ENCODE data around the gene OPHN1. TPM values are rescaled to one million over a fixed set of nuclear protein-coding genes. Genes with fewer than 3 reads are reported as not detected.

The OPHN1 gene
- total and polyA plus RNA-seq, 4 experiments from 2014 or later: 0.03 to 0.44 (median 0.23) TPM; not detected in 1

DNA sequence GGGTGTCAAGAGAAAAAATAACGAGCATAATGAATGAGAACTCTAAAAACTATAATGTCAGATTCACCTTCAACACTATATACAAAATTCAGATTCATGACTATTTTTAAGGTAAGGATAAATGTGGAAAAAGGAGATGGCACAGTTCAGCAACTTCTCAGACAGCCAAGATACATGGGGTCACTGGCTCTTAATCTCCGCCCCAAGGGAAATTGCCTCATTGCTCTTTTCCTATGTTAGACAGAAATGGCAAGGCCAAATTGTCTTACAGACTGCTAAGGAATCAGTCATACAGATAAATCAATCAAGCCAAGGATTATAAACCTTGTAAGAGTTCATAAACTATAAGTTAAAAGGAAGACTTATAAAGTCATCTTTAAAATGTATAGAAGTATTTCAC, 183.4 kb downstream of the OPHN1 start:
- POLR2A ChIA-PET (ENCODE audit: partially characterized antibody): no interaction called here
- Mint-ChIP-seq H3K27ac (no peak overlapping the region), H3K4me3 (no peak overlapping the region), H3K4me1 (no peaks in the 10 kb centered on the region), H3K36me3 (no peaks in the 10 kb centered on the region), H3K27me3 (no peaks in the 10 kb centered on the region), H3K9me3 (peaks cover 0 to under 1% (median 0%) of the 10 kb centered on the region in 8 donors)
- Histone ChIP-seq H3K36me3 (ENCODE audit: insufficient read depth, low read length) (no peaks in the 10 kb centered on the region), H3K9me3 (ENCODE audit: control insufficient read depth in 1 of 2, low read length in 2 of 2) (no peaks in the 10 kb centered on the region), H3K4me1 (ENCODE audit: insufficient read depth, low read length) (no peaks in the 10 kb centered on the region), H3K4me3 (ENCODE audit: low read length in 2 of 2) (no peak overlapping the region), H3K27me3 (ENCODE audit: insufficient read depth, low read length) (no peaks in the 10 kb centered on the region), H3K27ac (ENCODE audit: low read depth, low read length) (no peak overlapping the region)
- CTCF ChIA-PET (ENCODE audit: partially characterized antibody): no interaction called here
- intact Hi-C loops (cut with micrococcal nuclease): no loop called here
- DNase-seq: no peak

GRCh38 chrX:68249401-68249831, 183.9 kb downstream of the OPHN1 start:
- H3K27me3 Mint-ChIP-seq: no peaks in the 10 kb centered on the region
- POLR2A ChIA-PET (ENCODE audit: partially characterized antibody): no interaction called here
- H3K4me3 Mint-ChIP-seq: no peak overlapping the region
- intact Hi-C loops (cut with micrococcal nuclease): no loop called here
- H3K9me3 Mint-ChIP-seq: no peaks in the 10 kb centered on the region
- no peaks in the 10 kb centered on the region for H3K4me1 Mint-ChIP-seq
- H3K9me3 ChIP-seq (ENCODE audit: control insufficient read depth in 1 of 2, low read length in 2 of 2): no peaks in the 10 kb centered on the region
- no peaks in the 10 kb centered on the region for H3K27me3 ChIP-seq (ENCODE audit: insufficient read depth, low read length)
- no peaks in the 10 kb centered on the region for H3K36me3 ChIP-seq (ENCODE audit: insufficient read depth, low read length)
- no peaks in the 10 kb centered on the region for H3K4me1 ChIP-seq (ENCODE audit: insufficient read depth, low read length)
- no peaks in the 10 kb centered on the region for H3K36me3 Mint-ChIP-seq
- CTCF ChIA-PET (ENCODE audit: partially characterized antibody): no interaction called here
- no peak for DNase-seq
- H3K4me3 ChIP-seq (ENCODE audit: low read length in 2 of 2): no peak overlapping the region
- H3K27ac ChIP-seq (ENCODE audit: low read depth, low read length): no peak overlapping the region
- H3K27ac Mint-ChIP-seq: no peak overlapping the region

- Histone ChIP-seq H3K27me3 (ENCODE audit: insufficient read depth, low read length) (no peaks in the 10 kb centered on the region), H3K9me3 (ENCODE audit: control insufficient read depth in 1 of 2, low read length in 2 of 2) (no peaks in the 10 kb centered on the region), H3K4me1 (ENCODE audit: insufficient read depth, low read length) (no peaks in the 10 kb centered on the region), H3K36me3 (ENCODE audit: insufficient read depth, low read length) (no peaks in the 10 kb centered on the region), H3K27ac (ENCODE audit: low read depth, low read length) (no peak overlapping the region), H3K4me3 (ENCODE audit: low read length in 2 of 2) (no peak overlapping the region)
- intact Hi-C loops (cut with micrococcal nuclease): no loop called here
- ChIA-PET CTCF (ENCODE audit: partially characterized antibody) (no interaction called here), POLR2A (ENCODE audit: partially characterized antibody) (no interaction called here)
- H3K9me3 Mint-ChIP-seq: no peaks in the 10 kb centered on the region
- DNase-seq: no peak
- no peaks in the 10 kb centered on the region for H3K4me1 Mint-ChIP-seq
- H3K36me3 Mint-ChIP-seq: no peaks in the 10 kb centered on the region
- no peaks in the 10 kb centered on the region for H3K27me3 Mint-ChIP-seq
- no peak overlapping the region for H3K27ac Mint-ChIP-seq
- no peak overlapping the region for H3K4me3 Mint-ChIP-seq
Observed at GRCh38 chrX:68238568-68238967, 194.7 kb downstream of the OPHN1 start.

DNA sequence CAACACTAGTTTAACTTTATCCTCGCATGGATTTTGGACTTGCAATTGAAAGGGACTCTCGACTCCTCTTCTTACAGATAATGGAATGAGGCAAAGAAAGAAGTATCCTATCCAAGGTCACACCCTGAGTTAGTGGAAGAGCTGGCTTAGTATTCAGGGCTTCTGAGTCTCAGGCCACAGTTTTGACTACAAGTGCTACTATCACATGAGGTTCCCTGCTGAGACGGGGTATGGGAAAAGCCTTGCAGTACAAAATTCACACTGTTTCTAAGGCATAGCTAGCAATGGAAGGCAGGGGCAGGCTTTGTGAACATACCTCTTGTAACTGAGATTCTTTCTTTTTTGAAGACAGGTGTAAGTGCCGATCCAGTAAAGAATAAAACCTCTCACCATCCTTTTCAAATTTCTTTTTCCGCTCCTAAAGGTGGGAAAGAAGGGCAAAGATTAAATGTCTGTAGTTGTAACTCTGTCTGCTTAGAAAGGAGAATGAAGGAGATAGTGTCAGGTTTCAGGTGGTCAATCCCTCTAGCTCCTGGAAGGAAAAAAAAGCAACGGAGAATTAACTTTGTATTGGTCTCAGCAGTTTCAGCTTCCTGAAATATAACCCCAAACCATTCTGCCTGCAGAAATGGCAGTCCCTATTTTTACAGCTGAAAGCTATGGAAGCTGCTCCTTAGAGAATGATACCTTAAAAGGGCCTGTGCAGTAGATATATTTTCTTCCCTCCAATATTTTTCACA, 199.0 kb downstream of the OPHN1 start:
- H3K27ac ChIP-seq (ENCODE audit: low read depth, low read length): no peak overlapping the region
- ChIA-PET CTCF (ENCODE audit: partially characterized antibody) (no interaction called here), POLR2A (ENCODE audit: partially characterized antibody) (no interaction called here)
- Mint-ChIP-seq H3K4me3 (no peak overlapping the region), H3K27ac (no peak overlapping the region), H3K9me3 (peaks cover 0 to 3% (median 0%) of the 10 kb centered on the region in 8 donors), H3K36me3 (no peaks in the 10 kb centered on the region), H3K4me1 (no peaks in the 10 kb centered on the region), H3K27me3 (no peaks in the 10 kb centered on the region)
- no peaks in the 10 kb centered on the region for H3K9me3 ChIP-seq (ENCODE audit: control insufficient read depth in 1 of 2, low read length in 2 of 2)
- no peak overlapping the region for H3K4me3 ChIP-seq (ENCODE audit: low read length in 2 of 2)
- H3K27me3 ChIP-seq (ENCODE audit: insufficient read depth, low read length): no peaks in the 10 kb centered on the region
- H3K4me1 ChIP-seq (ENCODE audit: insufficient read depth, low read length): no peaks in the 10 kb centered on the region
- intact Hi-C loops (cut with micrococcal nuclease): no loop called here
- H3K36me3 ChIP-seq (ENCODE audit: insufficient read depth, low read length): no peaks in the 10 kb centered on the region
- no peak for DNase-seq

DNA sequence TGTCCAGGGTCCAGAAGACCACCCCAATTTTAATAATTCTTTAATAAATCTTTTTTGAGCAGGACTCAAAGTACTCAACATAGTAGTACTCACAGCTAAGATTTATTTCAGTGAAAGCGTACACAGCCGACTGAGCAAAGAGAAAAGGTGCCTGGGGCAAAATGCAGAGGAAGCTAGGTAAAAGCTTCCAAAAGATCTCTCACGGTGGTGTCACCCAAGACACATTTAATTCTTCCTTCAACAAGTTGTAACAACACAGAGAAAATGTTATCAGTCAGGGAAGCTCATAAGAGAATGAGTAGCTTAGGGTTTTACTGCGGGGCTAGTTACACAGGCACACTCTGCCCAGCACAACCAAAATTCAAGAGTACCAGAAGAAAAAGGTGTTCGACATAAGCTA, 201.1 kb downstream of the OPHN1 start:
- no peaks in the 10 kb centered on the region for H3K27me3 ChIP-seq (ENCODE audit: insufficient read depth, low read length)

GRCh38 chrX:68209008-68209407, 224.3 kb downstream of the OPHN1 start:
- no peaks in the 10 kb centered on the region for H3K27me3 Mint-ChIP-seq
- intact Hi-C loops (cut with micrococcal nuclease): no loop called here
- H3K4me1 Mint-ChIP-seq: no peaks in the 10 kb centered on the region
- H3K9me3 ChIP-seq (ENCODE audit: control insufficient read depth in 1 of 2, low read length in 2 of 2): no peaks in the 10 kb centered on the region
- H3K36me3 Mint-ChIP-seq: no peaks in the 10 kb centered on the region
- H3K27ac Mint-ChIP-seq: no peak overlapping the region
- no peak overlapping the region for H3K4me3 Mint-ChIP-seq
- no peaks in the 10 kb centered on the region for H3K9me3 Mint-ChIP-seq
- no peaks in the 10 kb centered on the region for H3K36me3 ChIP-seq (ENCODE audit: insufficient read depth, low read length)
- POLR2A ChIA-PET (ENCODE audit: partially characterized antibody): no interaction called here
- DNase-seq: no peak
- CTCF ChIA-PET (ENCODE audit: partially characterized antibody): no interaction called here
- H3K27ac ChIP-seq (ENCODE audit: low read depth, low read length): no peak overlapping the region
- no peak overlapping the region for H3K4me3 ChIP-seq (ENCODE audit: low read length in 2 of 2)
- no peaks in the 10 kb centered on the region for H3K27me3 ChIP-seq (ENCODE audit: insufficient read depth, low read length)
- H3K4me1 ChIP-seq (ENCODE audit: insufficient read depth, low read length): no peaks in the 10 kb centered on the region

More for the DNA sequence above, 201.1 kb downstream of the OPHN1 start:
- Mint-ChIP-seq H3K27me3 (no peaks in the 10 kb centered on the region), H3K4me3 (no peak overlapping the region), H3K36me3 (no peaks in the 10 kb centered on the region), H3K27ac (no peak overlapping the region), H3K9me3 (peaks cover 0 to 4% (median 0%) of the 10 kb centered on the region in 8 donors), H3K4me1 (no peaks in the 10 kb centered on the region)
- no peaks in the 10 kb centered on the region for H3K4me1 ChIP-seq (ENCODE audit: insufficient read depth, low read length)
- H3K9me3 ChIP-seq (ENCODE audit: control insufficient read depth in 1 of 2, low read length in 2 of 2): no peaks in the 10 kb centered on the region
- H3K36me3 ChIP-seq (ENCODE audit: insufficient read depth, low read length): no peaks in the 10 kb centered on the region
- DNase-seq: no peak
- intact Hi-C loops (cut with micrococcal nuclease): no loop called here
- H3K4me3 ChIP-seq (ENCODE audit: low read length in 2 of 2): no peak overlapping the region
- no peak overlapping the region for H3K27ac ChIP-seq (ENCODE audit: low read depth, low read length)
- ChIA-PET CTCF (ENCODE audit: partially characterized antibody) (no interaction called here), POLR2A (ENCODE audit: partially characterized antibody) (no interaction called here)

- CTCF ChIA-PET (ENCODE audit: partially characterized antibody): no interaction called here
- Mint-ChIP-seq H3K9me3 (no peaks in the 10 kb centered on the region), H3K4me3 (no peak overlapping the region), H3K27me3 (no peaks in the 10 kb centered on the region), H3K4me1 (no peaks in the 10 kb centered on the region), H3K36me3 (no peaks in the 10 kb centered on the region), H3K27ac (no peak overlapping the region)
- H3K9me3 ChIP-seq (ENCODE audit: control insufficient read depth in 1 of 2, low read length in 2 of 2): no peaks in the 10 kb centered on the region
- no peak for DNase-seq
- H3K36me3 ChIP-seq (ENCODE audit: insufficient read depth, low read length): no peaks in the 10 kb centered on the region
- no peaks in the 10 kb centered on the region for H3K27me3 ChIP-seq (ENCODE audit: insufficient read depth, low read length)
- H3K4me1 ChIP-seq (ENCODE audit: insufficient read depth, low read length): no peaks in the 10 kb centered on the region
- intact Hi-C loops (cut with micrococcal nuclease): no loop called here
- H3K4me3 ChIP-seq (ENCODE audit: low read length in 2 of 2): no peak overlapping the region
- no peak overlapping the region for H3K27ac ChIP-seq (ENCODE audit: low read depth, low read length)
- POLR2A ChIA-PET (ENCODE audit: partially characterized antibody): no interaction called here
Observed at GRCh38 chrX:68204521-68205038, 228.7 kb downstream of the OPHN1 start.
